Measurements from ENCODE around the gene USP6NL.
A peak's percentile ranks its signal among the peaks of the same experiment; 100 is the strongest.

Gene USP6NL

DNA sequence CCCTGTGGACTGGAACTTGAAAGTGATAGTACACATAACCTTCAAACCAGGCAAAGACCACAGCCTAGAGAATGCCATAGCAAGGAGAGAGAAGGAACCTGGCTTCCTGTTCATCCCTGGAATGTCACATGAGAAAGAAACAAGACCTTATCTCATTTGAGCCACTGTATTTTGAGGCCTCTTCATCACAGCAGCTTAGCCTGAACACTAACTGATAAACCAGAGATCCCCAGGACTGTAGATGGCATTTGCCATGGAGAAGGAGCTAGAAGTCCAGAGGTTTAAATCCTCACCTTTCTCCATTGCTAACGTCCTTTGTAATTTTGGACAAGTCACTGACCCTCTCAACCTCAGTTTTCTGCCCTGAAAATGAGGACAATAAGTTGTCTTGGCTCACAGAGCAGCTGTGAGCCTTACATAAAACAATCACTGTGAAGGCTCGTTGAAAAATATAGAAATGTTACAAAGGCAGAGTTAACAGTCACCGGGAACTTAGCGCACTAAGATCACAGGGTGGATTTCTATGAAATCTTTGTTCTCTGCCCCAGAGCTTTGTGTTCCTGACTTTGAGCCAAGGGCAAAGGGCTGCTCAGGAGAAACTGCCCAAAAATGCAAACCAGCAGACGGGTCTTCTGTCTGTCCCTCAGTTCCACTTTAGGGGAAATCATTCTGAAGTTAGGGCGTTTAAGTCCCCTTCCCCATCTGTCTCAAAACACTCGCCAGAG is 197.0 kb downstream of the USP6NL start:
- Histone ChIP-seq H3K27ac (ENCODE audit: low read length) (no peak overlapping the region), H3K4me2 (ENCODE audit: insufficient read depth, low read length) (no peak overlapping the region), H3K79me2 (ENCODE audit: insufficient read depth, low read length) (no peaks in the 10 kb centered on the region), H3K4me3 (ENCODE audit: low read depth in 1 of 2, low read length in 2 of 2) (no peak overlapping the region), H3K4me1 (ENCODE audit: insufficient read depth, low read length) (no peaks in the 10 kb centered on the region), H3K27me3 (ENCODE audit: insufficient read depth, low read length, poor library complexity) (no peaks in the 10 kb centered on the region), H3K9ac (ENCODE audit: low read depth, low read length) (no peak overlapping the region), H3K36me3 (ENCODE audit: insufficient read depth, low read length) (no peaks in the 10 kb centered on the region), H3K9me3 (ENCODE audit: insufficient read depth, low read length, severe bottlenecking) (peaks cover 8% of the 10 kb centered on the region), H2AFZ (ENCODE audit: low read depth, low read length) (no peak overlapping the region), H4K20me1 (ENCODE audit: insufficient read depth, low read length) (no peaks in the 10 kb centered on the region)
- no peak for DNase-seq
- TF ChIP-seq, protein P1, sequence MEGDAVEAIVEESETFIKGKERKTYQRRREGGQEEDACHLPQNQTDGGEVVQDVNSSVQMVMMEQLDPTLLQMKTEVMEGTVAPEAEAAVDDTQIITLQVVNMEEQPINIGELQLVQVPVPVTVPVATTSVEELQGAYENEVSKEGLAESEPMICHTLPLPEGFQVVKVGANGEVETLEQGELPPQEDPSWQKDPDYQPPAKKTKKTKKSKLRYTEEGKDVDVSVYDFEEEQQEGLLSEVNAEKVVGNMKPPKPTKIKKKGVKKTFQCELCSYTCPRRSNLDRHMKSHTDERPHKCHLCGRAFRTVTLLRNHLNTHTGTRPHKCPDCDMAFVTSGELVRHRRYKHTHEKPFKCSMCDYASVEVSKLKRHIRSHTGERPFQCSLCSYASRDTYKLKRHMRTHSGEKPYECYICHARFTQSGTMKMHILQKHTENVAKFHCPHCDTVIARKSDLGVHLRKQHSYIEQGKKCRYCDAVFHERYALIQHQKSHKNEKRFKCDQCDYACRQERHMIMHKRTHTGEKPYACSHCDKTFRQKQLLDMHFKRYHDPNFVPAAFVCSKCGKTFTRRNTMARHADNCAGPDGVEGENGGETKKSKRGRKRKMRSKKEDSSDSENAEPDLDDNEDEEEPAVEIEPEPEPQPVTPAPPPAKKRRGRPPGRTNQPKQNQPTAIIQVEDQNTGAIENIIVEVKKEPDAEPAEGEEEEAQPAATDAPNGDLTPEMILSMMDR (IDR thresholded peaks at IDR 0.05; ENCODE audit: borderline replicate concordance, extremely low read depth, low read length, poor library complexity, severe bottlenecking): no peak
- no peak for TF ChIP-seq EZH2 (IDR thresholded peaks at IDR 0.05; ENCODE audit: borderline replicate concordance, low read depth, low read length, severe bottlenecking)
- no peak for ATAC-seq (ENCODE audit: insufficient read depth, low read depth)

DNA sequence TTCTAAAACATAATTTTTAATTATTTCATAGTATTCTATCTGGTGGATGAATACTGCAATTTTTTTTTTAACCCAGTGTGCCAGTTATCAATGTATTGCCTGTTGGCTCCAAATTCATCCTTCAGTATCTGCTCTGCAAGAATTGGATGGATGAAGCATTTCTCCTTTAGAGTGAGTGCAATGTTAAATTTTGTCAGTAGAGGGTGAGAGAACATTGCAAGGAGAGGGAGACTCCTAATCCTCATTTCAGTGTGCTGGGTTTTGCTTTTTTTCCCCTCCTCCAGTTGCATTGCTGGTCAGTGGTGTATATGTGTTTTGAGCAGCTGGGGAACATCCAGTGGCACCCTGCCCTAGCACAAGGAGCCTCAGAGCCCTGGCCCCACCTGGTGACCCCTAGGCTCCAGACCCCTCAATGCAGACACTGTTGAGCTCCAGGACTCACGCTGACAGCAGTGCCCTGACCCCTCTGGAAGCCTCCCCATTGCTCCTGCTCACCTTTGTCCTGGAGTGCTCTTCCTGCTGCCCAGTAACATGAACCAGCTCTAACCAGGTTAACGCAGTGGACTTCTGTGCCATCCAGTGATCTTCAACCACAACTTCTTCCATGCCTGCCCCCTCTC is 199.4 kb downstream of the USP6NL start:
- no peak overlapping the region for H3K4me2 ChIP-seq (ENCODE audit: insufficient read depth, low read length)
- TF ChIP-seq EZH2 (IDR thresholded peaks at IDR 0.05; ENCODE audit: borderline replicate concordance, low read depth, low read length, severe bottlenecking): no peak
- TF ChIP-seq, protein P1 (IDR thresholded peaks at IDR 0.05; ENCODE audit: borderline replicate concordance, extremely low read depth, low read length, poor library complexity, severe bottlenecking): peak; percentile 67

DNA sequence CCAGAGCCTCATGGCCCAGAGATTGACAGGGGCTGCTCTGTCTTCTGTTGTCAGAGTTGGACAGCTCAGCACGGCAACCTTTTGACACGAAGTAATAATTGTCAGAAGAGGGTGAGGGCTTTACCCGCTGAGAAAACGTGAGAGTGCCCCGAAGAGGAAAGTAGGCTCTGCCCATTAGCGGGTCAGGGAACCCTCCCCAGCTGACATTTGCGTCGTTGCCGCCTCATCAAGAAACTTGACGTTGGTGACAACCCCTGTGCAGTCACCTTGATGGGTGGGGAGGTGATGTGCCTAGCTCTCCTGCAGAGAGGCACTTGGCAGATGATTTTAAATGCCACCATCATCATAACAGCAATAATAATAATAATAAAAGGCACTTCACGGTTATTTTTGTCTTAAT is 202.1 kb downstream of the USP6NL start:
- Histone ChIP-seq H3K9ac (ENCODE audit: low read depth, low read length) (no peak overlapping the region), H3K27me3 (ENCODE audit: insufficient read depth, low read length, poor library complexity) (no peaks in the 10 kb centered on the region)
- ATAC-seq (ENCODE audit: insufficient read depth, low read depth): no peak

More for the DNA sequence above, 199.4 kb downstream of the USP6NL start:
- H3K27ac ChIP-seq (ENCODE audit: low read length): no peak overlapping the region
- ATAC-seq (ENCODE audit: insufficient read depth, low read depth) (peak; percentile 56), DNase-seq (no peak)
- H3K4me3 ChIP-seq (ENCODE audit: low read depth in 1 of 2, low read length in 2 of 2): no peak overlapping the region
- H4K20me1 ChIP-seq (ENCODE audit: insufficient read depth, low read length): no peaks in the 10 kb centered on the region
- no peak overlapping the region for H3K9ac ChIP-seq (ENCODE audit: low read depth, low read length)
- H3K4me1 ChIP-seq (ENCODE audit: insufficient read depth, low read length): peaks cover 6% of the 10 kb centered on the region; the same call in 1 of the 2 replicates
- H3K9me3 ChIP-seq (ENCODE audit: insufficient read depth, low read length, severe bottlenecking): peaks cover 4% of the 10 kb centered on the region
- H3K36me3 ChIP-seq (ENCODE audit: insufficient read depth, low read length): no peaks in the 10 kb centered on the region
- H2AFZ ChIP-seq (ENCODE audit: low read depth, low read length): no peak overlapping the region
- H3K79me2 ChIP-seq (ENCODE audit: insufficient read depth, low read length): no peaks in the 10 kb centered on the region
- no peaks in the 10 kb centered on the region for H3K27me3 ChIP-seq (ENCODE audit: insufficient read depth, low read length, poor library complexity)

More for the DNA sequence above, 202.1 kb downstream of the USP6NL start:
- TF ChIP-seq, protein P1 (IDR thresholded peaks at IDR 0.05; ENCODE audit: borderline replicate concordance, extremely low read depth, low read length, poor library complexity, severe bottlenecking): no peak
- no peak for TF ChIP-seq EZH2 (IDR thresholded peaks at IDR 0.05; ENCODE audit: borderline replicate concordance, low read depth, low read length, severe bottlenecking)
- no peak for DNase-seq
- Histone ChIP-seq H3K4me3 (ENCODE audit: low read depth in 1 of 2, low read length in 2 of 2) (no peak overlapping the region), H2AFZ (ENCODE audit: low read depth, low read length) (no peak overlapping the region), H3K9me3 (ENCODE audit: insufficient read depth, low read length, severe bottlenecking) (peaks cover 4% of the 10 kb centered on the region), H3K27ac (ENCODE audit: low read length) (no peak overlapping the region), H3K79me2 (ENCODE audit: insufficient read depth, low read length) (no peaks in the 10 kb centered on the region), H4K20me1 (ENCODE audit: insufficient read depth, low read length) (no peaks in the 10 kb centered on the region), H3K4me2 (ENCODE audit: insufficient read depth, low read length) (no peak overlapping the region), H3K36me3 (ENCODE audit: insufficient read depth, low read length) (no peaks in the 10 kb centered on the region), H3K4me1 (ENCODE audit: insufficient read depth, low read length) (peaks cover 6% of the 10 kb centered on the region; the same call in 1 of the 2 replicates)

All from DND-41 (cell line).